Upper lobe of left lung (tissue), 4 donors: ENCODE measurements around the gene DDAH1.

Experiments
- CTCF ChIP-seq, 6 experiments: fragments of 450-650 bp in 4 of 6; fragments of 200-600 bp in 2 of 6; sonication (generic) in 2 of 6; IDR thresholded peaks; one replicate each; pipeline ENCODE4 v1.5.1; 2016 to 2019; ENCODE audit warnings: antibody characterized with exemption in 6 of 6
- POLR2A ChIP-seq, 4 donors: fragments of 450-650 bp; IDR thresholded peaks; one replicate each; pipeline ENCODE4 v1.5.1; 2016 to 2017; ENCODE audit warnings: antibody characterized with exemption in 4 of 4, mild to moderate bottlenecking in 2 of 4
- POLR2AphosphoS5 ChIP-seq, 2 donors: sonication (generic); formaldehyde crosslinking; IDR thresholded peaks; one replicate each; pipeline ENCODE4 v1.5.1; 2017; ENCODE audit warnings: antibody characterized with exemption in 2 of 2

GRCh38 chr1:85308833-85309350, 156.1 kb downstream of the DDAH1 start:
- TF ChIP-seq CTCF (IDR thresholded peaks at IDR 0.05) (no peak), POLR2AphosphoS5 (IDR thresholded peaks at IDR 0.05) (no peak), POLR2A (IDR thresholded peaks at IDR 0.05) (no peak)
